T-cell (primary cell): ENCODE results near the gene IGLON5. TPM values are rescaled to one million over a fixed set of nuclear protein-coding genes. Genes with fewer than 3 reads are reported as not detected.

Experiments
- ATAC-seq, 4 experiments: fragments of 200-7000 bp in 3 of 4; fragments of 150-1000 bp in 1 of 4; cut with Tn5 transposase; replicated peaks in 1 of 4; 1 replicate in 3 of 4; 2 replicates in 1 of 4; pipeline ENCODE4 v1.10.0; 2021; ENCODE audit warnings: moderate library complexity in 3 of 4, mild to moderate bottlenecking in 2 of 4, moderate number of reproducible peaks in 1 of 4
- CTCF ChIA-PET, 2 donors: fragments of 300-600 bp; sonication (Branson Sonifier 250); formaldehyde crosslinking; loops; one replicate each; lab custom pipeline; 2022; ENCODE audit warnings: antibody characterized with exemption in 2 of 2; lab: Charles Lee
- POLR2A ChIA-PET, 2 donors: fragments of 300-600 bp; sonication (Branson Sonifier 250); formaldehyde crosslinking; loops; one replicate each; lab custom pipeline; 2022; ENCODE audit warnings: antibody characterized with exemption in 2 of 2; lab: Charles Lee
- DNase-seq, 35 experiments: peaks; one replicate each; pipeline versions ENCODE4 v3.0.0 to v3.0.0-alpha.2; 2013 to 2023
- H3K27ac ChIP-seq: one replicate; pipeline ENCODE4 v1.5.1; 2013; ENCODE audit warnings: low read length
- H3K27me3 ChIP-seq, 2 experiments: replicated peaks in 1 of 2; 1 replicate in 1 of 2; 2 replicates in 1 of 2; pipeline versions ENCODE4 v1.6.1 to v1.7.0; 2013; ENCODE audit warnings: low read length in 1 of 2, mixed read lengths in 1 of 2; ENCODE audit not compliant: control insufficient read depth in 2 of 2, insufficient read depth in 2 of 2; ENCODE audit errors: extremely low read depth in 1 of 2
- H3K36me3 ChIP-seq, 2 donors: 1 replicate in 1 of 2; 2 replicates in 1 of 2; pipeline versions ENCODE4 v1.6.1 to v1.7.0; 2013; ENCODE audit warnings: low read length in 1 of 2; ENCODE audit not compliant: control insufficient read depth in 2 of 2, insufficient read depth in 1 of 2; ENCODE audit errors: extremely low read depth in 1 of 2
- H3K4me1 ChIP-seq, 2 experiments: 1 replicate in 1 of 2; 2 replicates in 1 of 2; pipeline versions ENCODE4 v1.6.1 to v1.7.0; 2013; ENCODE audit warnings: low read length in 2 of 2, mixed read lengths in 1 of 2; ENCODE audit not compliant: insufficient read depth in 2 of 2, control insufficient read depth in 1 of 2; ENCODE audit errors: extremely low read depth in 1 of 2
- H3K4me3 ChIP-seq, 2 donors: 1 replicate in 1 of 2; 2 replicates in 1 of 2; pipeline versions ENCODE4 v1.5.1 to v1.7.0; 2013; ENCODE audit warnings: mild to moderate bottlenecking in 2 of 2, low read length in 1 of 2, moderate library complexity in 1 of 2; ENCODE audit not compliant: control insufficient read depth in 1 of 2; ENCODE audit errors: extremely low read depth in 1 of 2
- H3K9me3 ChIP-seq: 2 replicates; pipeline ENCODE4 v1.7.0; 2013
- H3K27ac Mint-ChIP-seq, 2 donors: one replicate each; pipeline ENCODE4 v1.8.0; 2020 to 2021; ENCODE audit warnings: mild to moderate bottlenecking in 2 of 2, mixed read lengths in 2 of 2
- H3K27me3 Mint-ChIP-seq, 2 donors: one replicate each; pipeline ENCODE4 v1.8.0; 2021 to 2022; ENCODE audit warnings: mixed read lengths in 2 of 2
- H3K36me3 Mint-ChIP-seq: one replicate; pipeline ENCODE4 v1.8.0; 2021; ENCODE audit warnings: mixed read lengths
- H3K4me1 Mint-ChIP-seq, 3 donors: one replicate each; pipeline ENCODE4 v1.8.0; 2020 to 2022; ENCODE audit warnings: mixed read lengths in 3 of 3, mild to moderate bottlenecking in 1 of 3
- H3K4me3 Mint-ChIP-seq, 3 donors: one replicate each; pipeline ENCODE4 v1.8.0; 2020 to 2022; ENCODE audit warnings: mild to moderate bottlenecking in 3 of 3, mixed read lengths in 3 of 3, moderate library complexity in 3 of 3
- H3K9me3 Mint-ChIP-seq, 3 donors: one replicate each; pipeline ENCODE4 v1.8.0; 2020 to 2022; ENCODE audit warnings: mixed read lengths in 3 of 3
- WGBS: methylation state at CpG from one replicate; pipeline ENCODE4 v1.1.5; 2013; ENCODE audit warnings: missing lambda C conversion rate; ENCODE audit not compliant: insufficient coverage; 5-methylcytosine and 5-hydroxymethylcytosine counted together
- total RNA-seq, 35 experiments: library from RNA in 6 of 35; stranded (reverse) in 6 of 35; fragments of 120-200 nt in 1 of 35; gene quantifications; one replicate each; pipeline versions ENCODE4 v1.2.1 to v1.2.4 and lab custom pipeline; 2013 to 2026

IGLON5 gene
- total RNA-seq, 5 donors from 2014 or later (not counting 1 experiment from before 2014, with no cell fraction given) = 0.10 TPM; not detected in 4

DNA sequence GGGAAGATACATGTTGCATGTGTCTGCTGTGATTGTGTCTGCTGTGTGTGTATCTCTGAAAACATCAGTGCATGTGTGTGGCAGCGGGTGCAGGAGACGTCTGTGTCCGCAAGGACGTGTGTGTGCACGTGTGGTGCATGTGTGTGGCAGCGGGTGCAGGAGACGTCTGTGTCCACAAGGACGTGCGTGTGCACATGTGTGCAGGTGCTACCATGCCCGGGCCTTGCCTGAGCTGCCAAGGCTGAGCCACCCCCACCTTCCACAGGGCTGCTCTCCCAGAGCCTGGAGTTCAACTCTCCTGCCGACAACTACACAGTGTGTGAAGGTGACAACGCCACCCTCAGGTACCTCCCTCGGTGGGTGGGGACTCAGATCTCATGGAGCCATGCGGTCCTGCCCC, 10.4 kb downstream of the IGLON5 start:
- Mint-ChIP-seq H3K4me1 (no peaks in the 10 kb centered on the region), H3K27me3 (peaks cover 40 to 50% of the 10 kb centered on the region in 2 donors), H3K4me3 (no peak overlapping the region), H3K36me3 (no peaks in the 10 kb centered on the region), H3K27ac (no peak overlapping the region), H3K9me3 (no peaks in the 10 kb centered on the region)
- ChIA-PET POLR2A (no interaction called here), CTCF (no interaction called here)
- DNase-seq = no peak
- WGBS = 93% methylated on average over 11 of the region's 14 CpGs
- no peak for ATAC-seq
- H3K27ac ChIP-seq = no peak overlapping the region
- H3K9me3 ChIP-seq = no peaks in the 10 kb centered on the region
- no peaks in the 10 kb centered on the region for H3K36me3 ChIP-seq
- peaks cover 0 to 66% of the 10 kb centered on the region in 2 experiments for H3K27me3 ChIP-seq
- H3K4me1 ChIP-seq = no peaks in the 10 kb centered on the region
- no peak overlapping the region for H3K4me3 ChIP-seq

DNA sequence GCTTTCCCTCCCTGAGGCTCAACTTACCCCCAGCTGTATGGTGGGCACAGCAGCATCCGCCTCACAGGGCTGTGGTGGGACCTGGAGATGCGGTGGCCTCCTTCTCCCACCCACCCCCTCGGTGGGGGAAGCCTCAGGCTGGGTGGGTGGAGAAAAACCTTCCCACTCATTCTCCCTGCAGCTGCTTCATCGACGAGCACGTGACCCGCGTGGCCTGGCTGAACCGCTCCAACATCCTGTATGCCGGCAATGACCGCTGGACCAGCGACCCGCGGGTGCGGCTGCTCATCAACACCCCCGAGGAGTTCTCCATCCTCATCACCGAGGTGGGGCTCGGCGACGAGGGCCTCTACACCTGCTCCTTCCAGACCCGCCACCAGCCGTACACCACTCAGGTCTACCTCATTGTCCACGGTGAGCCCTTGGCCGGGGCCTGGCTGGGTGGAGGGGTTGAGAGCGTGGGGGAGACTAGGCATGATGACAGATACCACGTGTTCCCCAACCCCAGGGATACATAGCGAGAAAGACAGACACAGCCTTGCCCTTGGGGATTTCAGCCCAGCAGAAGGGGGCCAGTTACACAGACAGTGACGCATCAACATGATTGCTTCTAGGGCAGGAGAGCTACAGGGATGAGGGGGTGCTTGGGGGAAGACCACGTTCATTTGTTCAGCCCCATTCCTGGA, 12.2 kb downstream of the IGLON5 start:
- peaks cover 47 to 56% of the 10 kb centered on the region in 2 donors for H3K27me3 Mint-ChIP-seq

DNA sequence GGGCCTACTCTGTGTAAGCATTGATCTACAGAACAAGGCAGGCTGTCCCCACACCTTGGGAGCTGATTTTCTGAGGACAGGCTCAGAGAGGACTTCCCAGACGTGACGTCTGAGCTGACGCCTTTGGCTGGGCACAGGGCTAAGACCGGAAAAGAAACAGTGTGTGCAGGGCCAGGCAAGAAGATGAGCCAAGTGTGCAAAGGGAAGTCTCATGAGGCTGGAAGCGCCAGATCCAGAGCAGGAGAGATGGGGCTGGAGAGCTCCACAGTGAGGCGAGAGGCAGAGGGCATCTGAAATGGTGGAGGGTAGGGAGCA, 12.7 kb downstream of the IGLON5 start:
- Mint-ChIP-seq H3K4me3 (no peak overlapping the region), H3K9me3 (no peaks in the 10 kb centered on the region), H3K36me3 (no peaks in the 10 kb centered on the region), H3K27ac (no peak overlapping the region), H3K27me3 (peaks cover 47 to 58% of the 10 kb centered on the region in 2 donors), H3K4me1 (peaks cover 6 to 7% (median 7%) of the 10 kb centered on the region in 3 donors)
- ATAC-seq (no peak), DNase-seq (no peak)
- H3K4me3 ChIP-seq = no peak overlapping the region
- H3K36me3 ChIP-seq = no peaks in the 10 kb centered on the region
- WGBS = 80% methylated on average over 6 of the region's 6 CpGs
- no peaks in the 10 kb centered on the region for H3K9me3 ChIP-seq
- ChIA-PET POLR2A (no interaction called here), CTCF (no interaction called here)
- no peak overlapping the region for H3K27ac ChIP-seq
- peaks cover 0 to 15% of the 10 kb centered on the region in 2 experiments for H3K4me1 ChIP-seq
- peaks cover 0 to 68% of the 10 kb centered on the region in 2 experiments for H3K27me3 ChIP-seq

More for the DNA sequence above, 12.2 kb downstream of the IGLON5 start:
- no peak overlapping the region for H3K27ac ChIP-seq
- ChIA-PET CTCF (no interaction called here), POLR2A (no interaction called here)
- H3K4me3 Mint-ChIP-seq = no peak overlapping the region
- no peaks in the 10 kb centered on the region for H3K9me3 Mint-ChIP-seq
- H3K27me3 ChIP-seq = peaks cover 0 to 68% of the 10 kb centered on the region in 2 experiments
- H3K4me1 ChIP-seq = peaks cover 0 to 15% of the 10 kb centered on the region in 2 experiments
- no peak for ATAC-seq
- DNase-seq = no peak
- H3K36me3 ChIP-seq = no peaks in the 10 kb centered on the region
- no peak overlapping the region for H3K27ac Mint-ChIP-seq
- peaks cover 6 to 7% (median 7%) of the 10 kb centered on the region in 3 donors for H3K4me1 Mint-ChIP-seq
- H3K9me3 ChIP-seq = no peaks in the 10 kb centered on the region
- no peaks in the 10 kb centered on the region for H3K36me3 Mint-ChIP-seq
- 81% methylated on average over 10 of the region's 29 CpGs for WGBS
- H3K4me3 ChIP-seq = no peak overlapping the region

DNA sequence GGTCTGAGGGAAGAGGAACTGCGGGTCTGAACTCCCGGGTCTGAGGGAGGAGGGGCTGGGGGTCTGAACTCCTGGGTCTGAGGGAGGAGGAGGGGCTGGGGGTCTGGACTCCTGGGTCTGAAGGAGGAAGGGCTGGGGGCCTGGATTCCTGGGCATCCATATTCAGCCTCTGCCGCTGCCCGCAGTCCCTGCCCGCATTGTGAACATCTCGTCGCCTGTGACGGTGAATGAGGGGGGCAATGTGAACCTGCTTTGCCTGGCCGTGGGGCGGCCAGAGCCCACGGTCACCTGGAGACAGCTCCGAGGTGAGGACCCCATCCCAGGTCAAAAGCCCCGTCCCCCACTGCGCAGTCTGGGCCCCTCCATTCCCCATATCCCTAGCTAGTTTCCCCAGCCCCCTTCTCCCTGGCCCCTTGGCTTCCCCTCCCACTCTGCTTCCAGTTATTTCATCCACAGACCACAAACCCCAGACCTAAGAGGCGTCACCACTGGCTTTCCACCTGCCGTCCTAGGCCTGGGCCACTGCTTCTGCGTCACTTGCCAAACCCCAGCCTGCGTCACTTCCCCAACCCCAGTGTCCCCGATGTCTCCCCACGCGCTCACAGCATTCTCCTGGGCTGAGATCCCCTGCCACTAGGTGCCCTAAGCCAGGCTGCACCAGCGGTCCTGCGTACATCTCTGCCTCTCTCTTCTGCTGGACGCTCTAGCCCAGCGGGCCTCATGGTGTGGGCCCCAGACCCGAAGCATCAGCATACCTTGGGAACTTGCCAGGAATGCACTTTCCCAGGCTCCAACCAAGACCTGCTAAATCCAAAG, 13.9 kb downstream of the IGLON5 start:
- ATAC-seq = peak in 1 of 4 experiments; percentile 48
- WGBS = 63% methylated on average over 26 of the region's 26 CpGs
- Mint-ChIP-seq H3K4me3 (no peak overlapping the region), H3K36me3 (no peaks in the 10 kb centered on the region), H3K27ac (peak overlapping the region in 1 of 2 donors; percentile 17), H3K9me3 (no peaks in the 10 kb centered on the region), H3K27me3 (peaks cover 51 to 69% of the 10 kb centered on the region in 2 donors), H3K4me1 (peaks cover 6 to 7% (median 7%) of the 10 kb centered on the region in 3 donors)
- peaks cover 0 to 15% of the 10 kb centered on the region in 2 experiments for H3K4me1 ChIP-seq
- H3K36me3 ChIP-seq = no peaks in the 10 kb centered on the region
- no peak overlapping the region for H3K4me3 ChIP-seq
- H3K9me3 ChIP-seq = no peaks in the 10 kb centered on the region
- ChIA-PET CTCF (no interaction called here), POLR2A (no interaction called here)
- H3K27ac ChIP-seq = no peak overlapping the region
- H3K27me3 ChIP-seq = peaks cover 0 to 70% of the 10 kb centered on the region in 2 experiments
- peak in 5 of 35 experiments; percentile 10 to 44 (median 15) for DNase-seq

DNA sequence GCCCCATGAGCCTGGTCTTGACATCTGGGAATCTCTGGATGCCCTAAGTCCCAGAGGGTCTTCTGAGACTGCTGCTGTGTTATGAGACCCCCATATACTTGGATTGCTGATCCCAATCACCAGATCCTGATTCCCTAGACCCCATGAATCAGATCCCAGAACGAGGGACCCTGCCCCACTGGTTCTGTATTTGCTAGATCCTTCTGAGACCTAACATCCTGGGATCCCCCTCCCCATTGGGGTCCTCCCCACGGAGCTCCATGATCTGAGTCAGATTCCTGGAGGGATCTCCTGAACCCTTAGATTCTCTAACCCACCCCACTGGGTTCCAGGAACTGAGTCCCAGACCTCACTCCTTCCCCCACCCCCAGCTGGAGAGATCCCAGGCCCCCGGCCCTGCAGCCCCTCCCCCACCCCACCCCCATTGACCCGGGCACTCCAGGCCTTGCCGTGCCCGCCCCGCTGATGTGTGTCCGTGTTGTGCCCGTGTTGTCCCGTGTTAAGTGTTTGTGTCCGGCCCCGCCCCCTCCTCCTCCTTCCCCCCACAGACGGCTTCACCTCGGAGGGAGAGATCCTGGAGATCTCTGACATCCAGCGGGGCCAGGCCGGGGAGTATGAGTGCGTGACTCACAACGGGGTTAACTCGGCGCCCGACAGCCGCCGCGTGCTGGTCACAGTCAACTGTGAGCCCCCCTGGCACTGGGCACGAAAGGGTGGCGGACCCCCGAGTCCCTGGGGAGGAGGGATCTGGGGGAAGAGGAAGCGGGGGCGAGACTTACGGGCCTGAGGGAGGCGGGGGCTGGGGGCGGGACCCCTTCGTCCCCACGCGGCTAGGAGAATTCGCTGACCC, 15.0 kb downstream of the IGLON5 start:
- peaks cover 0 to 4% (median 0%) of the 10 kb centered on the region in 3 donors for H3K9me3 Mint-ChIP-seq
- ATAC-seq = no peak

More for the DNA sequence above, 15.0 kb downstream of the IGLON5 start:
- POLR2A ChIA-PET = no interaction called here
- DNase-seq = no peak
- Mint-ChIP-seq H3K27me3 (peaks cover 54 to 72% of the 10 kb centered on the region in 2 donors), H3K4me1 (peaks cover 6 to 7% (median 7%) of the 10 kb centered on the region in 3 donors), H3K36me3 (peaks cover 3% of the 10 kb centered on the region), H3K4me3 (peak overlapping the region in 1 of 3 donors; percentile 59), H3K27ac (peak overlapping the region in 1 of 2 donors; percentile 27)
- no peaks in the 10 kb centered on the region for H3K36me3 ChIP-seq
- peaks cover 0 to 73% of the 10 kb centered on the region in 2 experiments for H3K27me3 ChIP-seq
- WGBS = 18% methylated on average over 20 of the region's 36 CpGs
- H3K27ac ChIP-seq = no peak overlapping the region
- no peaks in the 10 kb centered on the region for H3K9me3 ChIP-seq
- peaks cover 0 to 15% of the 10 kb centered on the region in 2 experiments for H3K4me1 ChIP-seq
- H3K4me3 ChIP-seq = no peak overlapping the region
- CTCF ChIA-PET = no interaction called here
